Testis (tissue), 2 donors: ENCODE results near the gene NPAS2.

Experiments
- CTCF ChIP-seq, 3 experiments: fragments of 450-650 bp in 2 of 3; fragments of 200-600 bp in 1 of 3; sonication (generic) in 1 of 3; IDR thresholded peaks; one replicate each; pipeline ENCODE4 v1.5.1; 2016 to 2019; ENCODE audit warnings: antibody characterized with exemption in 3 of 3, mild to moderate bottlenecking in 2 of 3, moderate library complexity in 1 of 3
- POLR2A ChIP-seq: fragments of 450-650 bp; IDR thresholded peaks from one replicate; pipeline ENCODE4 v1.6.1; 2017; ENCODE audit warnings: antibody characterized with exemption, mild to moderate bottlenecking, moderate library complexity

GRCh38 chr2:100821911-100822265, 1.9 kb downstream of the NPAS2 start:
- TF ChIP-seq CTCF (IDR thresholded peaks at IDR 0.05) (no peak), POLR2A (no peak)
